Measurements from ENCODE around the gene OTOS.

The OTOS gene

GRCh38 chr2:240149943-240150784 is 9.7 kb upstream of the OTOS start:
- no peak for DNase-seq

- no peak for DNase-seq
These were observed 7.6 kb upstream of the OTOS start for GRCh38 chr2:240147911-240148587.

GRCh38 chr2:240147382-240147781 is 6.9 kb upstream of the OTOS start:
- no peak for DNase-seq

- no peak for DNase-seq
These were observed 6.3 kb upstream of the OTOS start for GRCh38 chr2:240146627-240147278.

GRCh38 chr2:240146141-240146561 is 5.7 kb upstream of the OTOS start:
- DNase-seq: no peak

GRCh38 chr2:240145461-240145860 is 5.0 kb upstream of the OTOS start:
- no peak for DNase-seq

- no peak for DNase-seq
These were observed 4.3 kb upstream of the OTOS start for GRCh38 chr2:240144649-240145261.

GRCh38 chr2:240143801-240144648 is 3.6 kb upstream of the OTOS start:
- DNase-seq: peak; percentile 51

- no peak for DNase-seq
These were observed 2.8 kb upstream of the OTOS start for GRCh38 chr2:240143276-240143675.

GRCh38 chr2:240142859-240143258 is 2.4 kb upstream of the OTOS start:
- no peak for DNase-seq

- no peak for DNase-seq
These were observed 1.9 kb upstream of the OTOS start for GRCh38 chr2:240142256-240142775.

GRCh38 chr2:240141736-240142135 is 1.3 kb upstream of the OTOS start:
- no peak for DNase-seq

GRCh38 chr2:240140920-240141319 is 462 bp upstream of the OTOS start:
- DNase-seq: no peak

GRCh38 chr2:240139666-240140393 is 628 bp downstream of the OTOS start:
- no peak for DNase-seq

- no peak for DNase-seq
These were observed 1.4 kb downstream of the OTOS start for GRCh38 chr2:240139011-240139441.

- DNase-seq: no peak
These were observed 2.0 kb downstream of the OTOS start for GRCh38 chr2:240138254-240138984.

GRCh38 chr2:240137596-240138253 is 2.7 kb downstream of the OTOS start:
- no peak for DNase-seq

- DNase-seq: no peak
These were observed 3.7 kb downstream of the OTOS start for GRCh38 chr2:240136671-240137292.

- DNase-seq: peak; percentile 82
These were observed 4.3 kb downstream of the OTOS start, which contains the start of gene COPS9 for GRCh38 chr2:240136013-240136670. COPS9 (minus strand) TSS chr2:240136305; CDS start chr2:240136284, 21 bp downstream.
